Tibial nerve (tissue), 4 donors: Measurements from ENCODE around the gene PROM2.

Experiments used
- CTCF ChIP-seq, 5 experiments: fragments of 200-600 bp in 3 of 5; fragments of 450-650 bp in 2 of 5; sonication (generic) in 3 of 5; IDR thresholded peaks; one replicate each; pipeline ENCODE4 v1.5.1; 2016 to 2019; ENCODE audit warnings: antibody characterized with exemption in 5 of 5, mild to moderate bottlenecking in 3 of 5, moderate library complexity in 2 of 5
- EP300 ChIP-seq, 2 donors: sonication (generic); formaldehyde crosslinking; IDR thresholded peaks; one replicate each; pipeline ENCODE4 v1.6.1; 2017; ENCODE audit warnings: antibody characterized with exemption in 2 of 2, mild to moderate bottlenecking in 1 of 2
- POLR2A ChIP-seq, 2 donors: fragments of 450-650 bp; IDR thresholded peaks; one replicate each; pipeline ENCODE4 v1.6.1; 2017; ENCODE audit warnings: antibody characterized with exemption in 2 of 2, mild to moderate bottlenecking in 2 of 2, moderate library complexity in 2 of 2

- no peak for TF ChIP-seq CTCF (IDR thresholded peaks at IDR 0.05)
- no peak for TF ChIP-seq EP300 (IDR thresholded peaks at IDR 0.05)
- no peak for TF ChIP-seq POLR2A (IDR thresholded peaks at IDR 0.05)
These were observed at the start of gene PROM2 for GRCh38 chr2:95274291-95275150.
